NCI-H146 (cell line): ENCODE results near the gene NRP2.

Experiments
- DNase-seq: peaks from one replicate; lab custom pipeline; 2025; lab: John Stamatoyannopoulos, UW

NRP2 gene

DNA sequence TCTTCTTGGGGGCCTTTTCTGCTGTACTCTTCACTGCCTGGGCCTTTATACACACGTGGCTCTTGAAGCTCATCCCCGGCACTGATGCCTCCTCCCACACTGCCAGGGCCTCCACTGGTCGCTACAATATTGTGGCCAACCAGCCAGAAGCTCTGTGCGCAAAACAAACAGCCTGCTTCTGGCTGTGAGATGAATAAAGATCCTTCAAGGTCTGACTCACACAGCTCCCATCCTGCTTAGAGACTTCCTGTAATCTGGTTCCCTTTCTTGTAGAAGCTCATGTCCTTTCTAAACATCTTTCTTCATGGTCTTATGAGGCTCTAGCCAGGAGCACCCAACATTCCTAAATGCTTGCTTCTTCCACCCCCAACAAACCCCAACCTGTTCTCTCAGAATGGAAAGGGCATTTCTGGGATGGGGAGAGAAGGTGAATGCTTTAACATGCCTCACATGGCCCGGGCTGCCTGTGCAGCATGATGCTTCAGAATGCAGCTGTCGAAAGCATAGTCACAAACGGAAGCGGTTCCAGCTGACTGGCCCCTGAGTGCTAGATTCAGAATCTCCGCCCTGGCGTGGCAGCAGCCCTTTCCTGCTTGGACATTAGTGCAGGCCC lies 24.6 kb downstream of the NRP2 start:
- peak; percentile 11 for DNase-seq

GRCh38 chr2:205708231-205708631 lies 25.9 kb downstream of the NRP2 start:
- DNase-seq = no peak

GRCh38 chr2:205709319-205709718 lies 27.0 kb downstream of the NRP2 start:
- DNase-seq = no peak

- DNase-seq = no peak
These were observed 30.2 kb downstream of the NRP2 start for GRCh38 chr2:205712508-205712907.

DNA sequence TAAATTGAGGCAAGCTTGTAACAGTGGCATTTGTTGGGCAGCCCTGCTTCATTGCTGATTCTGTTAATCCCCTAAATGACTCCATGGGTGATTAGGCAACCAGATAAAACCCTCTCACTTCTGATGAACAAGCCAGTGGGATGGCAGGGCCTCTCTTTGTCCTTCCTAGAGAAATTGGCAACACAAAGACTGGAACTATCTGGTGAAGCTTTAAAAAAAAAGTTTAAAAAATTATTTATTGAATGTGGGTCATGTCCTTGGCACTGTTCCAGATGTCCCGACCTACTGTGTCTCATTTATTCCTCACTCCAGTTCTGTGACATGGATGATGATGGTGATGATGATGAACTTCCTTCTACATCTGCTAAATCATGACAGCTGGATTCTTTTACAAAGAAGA lies 30.8 kb downstream of the NRP2 start:
- DNase-seq = no peak

DNA sequence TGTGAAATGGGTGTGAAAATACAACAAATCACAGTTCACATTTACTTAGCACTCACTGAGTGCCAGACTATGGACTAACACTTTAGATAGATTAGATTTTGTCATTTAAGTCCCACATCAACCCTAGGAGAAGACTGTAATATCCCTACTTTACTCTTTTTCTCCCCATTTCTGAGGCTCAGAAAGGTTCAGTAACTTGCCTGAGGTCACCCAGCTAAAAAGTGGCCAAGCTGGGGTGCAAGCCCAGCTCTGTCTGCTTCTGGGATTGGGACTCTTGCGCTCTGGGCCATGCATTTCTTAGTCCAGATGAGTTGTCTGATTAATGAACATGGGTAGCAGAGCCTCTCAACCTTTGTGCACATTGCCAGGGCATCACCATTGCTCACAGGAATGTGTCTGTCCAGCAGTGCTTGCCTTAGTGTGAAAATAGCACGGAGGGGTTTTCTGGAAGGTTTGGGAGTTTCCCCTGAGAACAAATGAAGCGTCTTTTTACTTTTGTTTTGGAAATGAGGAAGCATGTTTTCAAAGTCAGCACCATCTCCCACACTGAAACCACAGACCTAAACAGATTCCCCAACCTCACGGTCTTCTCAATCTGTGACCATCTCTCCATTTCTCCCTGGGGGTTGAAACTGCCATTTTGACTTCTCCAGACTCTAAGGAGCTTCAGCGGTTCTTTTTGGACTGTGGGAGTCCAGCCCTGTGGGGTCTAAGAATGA lies 31.9 kb downstream of the NRP2 start:
- no peak for DNase-seq

DNA sequence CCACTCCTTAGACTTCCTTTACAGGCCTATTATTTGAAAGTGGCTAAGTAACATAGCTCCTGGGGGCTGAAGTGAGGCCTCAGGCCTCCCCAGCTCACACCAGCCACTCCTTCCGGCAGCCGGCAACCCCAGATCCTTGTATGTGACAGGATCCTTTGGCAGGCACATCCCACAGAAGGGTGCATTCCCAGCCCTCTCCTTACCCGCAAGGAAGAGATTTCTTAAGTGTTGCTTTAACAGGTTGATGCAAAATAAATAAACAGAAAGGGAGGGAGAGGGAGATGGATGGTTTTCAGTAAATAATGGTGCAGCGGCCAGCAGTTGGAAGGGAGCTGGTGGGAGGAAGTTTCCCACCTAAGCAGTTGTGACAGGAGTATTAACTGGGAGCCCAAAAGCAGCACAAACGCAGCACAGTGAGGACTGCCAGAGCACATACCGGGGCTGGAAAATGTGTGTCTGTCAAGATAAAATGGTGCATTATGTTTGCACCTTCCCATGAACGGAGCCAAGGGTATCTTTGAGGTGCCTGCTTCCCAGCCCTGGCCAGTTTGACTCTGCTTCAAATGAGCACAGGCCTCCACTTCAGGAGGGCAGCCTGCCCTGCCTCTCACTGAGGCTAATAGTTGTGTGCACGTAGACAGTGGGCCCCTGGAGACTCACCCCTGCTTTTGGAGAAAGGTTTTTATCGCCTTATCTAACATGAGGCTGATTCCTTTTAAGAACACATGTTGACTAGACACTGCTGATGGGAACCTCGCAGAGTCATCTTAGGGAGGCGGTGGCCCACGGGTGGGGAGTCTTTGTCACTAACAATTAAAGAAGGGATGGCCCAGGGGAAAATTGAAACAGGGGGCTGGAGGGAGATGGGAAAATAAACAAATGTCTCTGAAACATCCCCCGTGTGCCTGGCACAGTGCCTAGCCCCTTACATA lies 32.8 kb downstream of the NRP2 start:
- no peak for DNase-seq

GRCh38 chr2:205715831-205716525 lies 33.7 kb downstream of the NRP2 start:
- DNase-seq = peak; percentile 59

GRCh38 chr2:205717175-205717846 lies 35.0 kb downstream of the NRP2 start:
- no peak for DNase-seq

DNA sequence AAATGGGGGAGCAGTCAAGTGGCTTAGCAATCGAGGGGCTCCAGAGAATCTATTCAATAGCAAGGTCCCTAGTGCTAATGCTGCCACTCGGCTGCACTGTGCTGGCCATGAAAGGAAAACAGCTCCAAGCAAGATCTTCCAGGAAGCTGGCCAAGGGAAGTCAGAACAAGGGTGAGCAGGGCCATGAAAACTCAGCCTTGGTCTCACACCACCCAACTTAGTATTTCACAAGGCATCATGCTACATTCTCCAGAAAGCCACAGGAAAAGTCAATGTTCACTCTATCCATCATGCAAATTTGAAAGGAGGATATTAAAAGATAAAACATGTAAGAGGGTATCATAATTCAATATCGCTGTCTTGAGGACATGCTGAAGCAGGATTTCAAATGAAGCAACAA lies 35.7 kb downstream of the NRP2 start:
- no peak for DNase-seq

DNA sequence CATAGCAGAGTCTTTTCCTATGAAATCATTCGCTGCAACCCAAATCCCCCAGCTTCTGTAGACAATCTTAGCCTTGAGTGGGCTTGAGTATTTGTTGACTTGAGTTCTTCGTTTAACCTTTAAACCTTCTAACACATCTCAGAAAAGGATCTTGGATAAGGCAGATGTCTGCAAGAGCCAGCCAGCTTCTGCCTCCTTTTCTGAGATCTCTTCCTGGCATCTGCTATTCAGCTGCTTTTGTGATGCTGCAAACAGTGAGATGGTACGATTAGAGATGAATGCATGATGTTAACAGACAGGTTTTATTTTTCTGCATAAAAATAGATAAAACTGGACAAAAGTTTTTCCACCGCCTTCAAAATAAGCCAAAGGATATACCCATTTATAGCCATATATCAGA lies 37.5 kb downstream of the NRP2 start:
- DNase-seq = no peak

GRCh38 chr2:205720451-205720902 lies 38.2 kb downstream of the NRP2 start:
- DNase-seq = no peak

DNA sequence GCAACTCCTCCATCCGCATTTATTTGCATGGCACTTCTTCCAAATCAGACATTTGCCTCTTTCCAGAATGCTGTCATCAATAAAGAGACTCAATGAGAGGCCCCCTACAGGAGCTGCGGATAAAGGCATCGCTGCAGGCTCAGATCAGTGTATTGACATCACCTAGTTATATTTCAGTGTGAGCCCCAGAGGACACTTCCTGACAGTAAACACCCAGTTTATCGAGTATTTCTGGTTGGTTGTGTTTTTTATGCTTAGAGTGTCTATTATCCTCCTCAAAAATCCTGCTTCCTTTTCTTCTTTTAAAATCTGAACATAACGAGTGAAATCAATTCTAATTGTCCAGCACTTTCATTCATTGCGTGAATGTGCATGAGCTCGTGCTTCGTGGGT lies 38.8 kb downstream of the NRP2 start:
- DNase-seq = no peak

- DNase-seq = no peak
These were observed 40.1 kb downstream of the NRP2 start for GRCh38 chr2:205722283-205722918.

DNA sequence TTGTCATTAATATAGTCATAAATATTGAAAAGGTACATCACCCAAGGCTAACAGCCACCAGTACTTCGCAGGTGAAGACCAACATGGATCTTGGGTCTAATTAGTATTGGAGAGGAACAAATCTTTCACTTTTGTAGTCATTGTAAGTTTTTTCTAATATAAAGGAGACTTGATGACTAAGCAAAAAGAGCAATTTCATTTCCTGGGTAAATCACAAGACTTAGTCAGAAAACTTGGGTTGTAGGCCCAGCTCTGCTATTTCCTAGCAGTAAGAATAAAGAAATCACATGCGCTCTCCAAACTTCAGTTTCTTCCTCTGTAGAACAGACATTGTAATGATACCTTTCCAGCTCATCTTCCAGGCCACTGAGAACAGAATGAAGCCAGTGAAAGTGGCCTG lies 40.9 kb downstream of the NRP2 start:
- no peak for DNase-seq

- no peak for DNase-seq
These were observed 42.8 kb downstream of the NRP2 start for GRCh38 chr2:205725059-205725458.

- no peak for DNase-seq
These were observed 44.2 kb downstream of the NRP2 start for GRCh38 chr2:205726506-205726905.

- DNase-seq = no peak
These were observed 44.9 kb downstream of the NRP2 start for GRCh38 chr2:205727174-205727573.

DNA sequence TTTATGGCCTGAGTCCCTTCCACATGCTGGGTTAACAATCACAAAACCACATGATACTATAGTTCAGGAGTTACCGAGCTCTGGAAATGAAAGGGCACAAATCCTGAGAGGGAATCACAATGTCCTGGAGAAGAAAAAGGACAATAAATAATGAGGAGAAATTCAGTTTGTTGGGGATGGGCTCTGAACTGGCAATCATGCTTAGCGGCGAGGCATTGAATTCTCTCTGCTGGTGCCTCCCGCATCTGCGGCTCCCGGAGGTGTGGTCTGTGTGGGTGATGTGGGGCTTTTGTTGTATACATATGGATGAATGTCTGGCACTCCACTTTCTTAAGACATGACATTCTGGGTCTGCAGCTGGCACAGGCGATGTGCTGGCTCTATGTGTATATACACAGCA lies 46.1 kb downstream of the NRP2 start:
- DNase-seq = no peak

DNA sequence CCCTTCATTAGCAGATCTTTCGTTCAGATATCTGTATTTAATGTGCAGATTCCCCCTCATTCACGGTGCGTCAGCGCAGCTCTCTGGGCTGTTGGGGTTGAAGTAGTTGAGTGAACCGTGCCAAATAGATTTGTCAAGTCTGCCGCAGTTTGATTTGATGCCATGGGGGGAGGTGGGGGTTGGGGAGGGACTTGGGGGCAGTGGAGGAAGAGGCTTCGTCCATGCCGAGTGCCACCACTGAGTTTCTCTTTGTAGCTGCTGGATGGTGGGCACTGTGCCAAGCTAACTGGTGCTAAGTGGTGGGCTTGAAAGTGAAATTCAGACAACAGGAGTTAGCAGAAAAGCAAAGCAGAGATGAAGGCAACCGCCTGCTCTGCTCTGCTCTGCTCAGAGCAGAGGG lies 47.9 kb downstream of the NRP2 start:
- no peak for DNase-seq
